Heart right ventricle (tissue), 16 donors: ENCODE data around the gene USP6NL. TPM values are rescaled to one million over a fixed set of nuclear protein-coding genes. Genes with fewer than 3 reads are reported as not detected.

Source experiments
- ATAC-seq, 8 donors: fragments of 200-7000 bp; cut with Tn5 transposase; one replicate each; pipeline ENCODE4 v1.9.1; 2020; ENCODE audit warnings: mild to moderate bottlenecking in 8 of 8, moderate library complexity in 8 of 8, moderate number of reproducible peaks in 1 of 8
- DNase-seq, 2 donors: peaks; one replicate each; pipeline ENCODE4 v3.0.0-alpha.2; 2020
- H3K27ac ChIP-seq, 10 donors: fragments of 200-600 bp; sonication (generic) in 2 of 10; one replicate each; pipeline versions ENCODE4 v1.5.0 to v1.8.0; 2020 to 2022; ENCODE audit warnings: mild to moderate bottlenecking in 3 of 10
- H3K27me3 ChIP-seq, 7 donors: fragments of 200-600 bp; one replicate each; pipeline ENCODE4 v1.8.0; 2021 to 2022; ENCODE audit warnings: mild to moderate bottlenecking in 2 of 7
- H3K36me3 ChIP-seq, 9 donors: fragments of 200-600 bp; sonication (generic) in 1 of 9; one replicate each; pipeline versions ENCODE4 v1.5.0 to v1.8.0; 2020 to 2022; ENCODE audit warnings: mild to moderate bottlenecking in 2 of 9
- H3K4me1 ChIP-seq, 9 donors: fragments of 200-600 bp; sonication (generic) in 1 of 9; one replicate each; pipeline versions ENCODE4 v1.5.0 to v1.8.0; 2020 to 2022; ENCODE audit warnings: mild to moderate bottlenecking in 4 of 9
- H3K4me3 ChIP-seq, 10 donors: fragments of 200-600 bp; sonication (generic) in 2 of 10; one replicate each; pipeline versions ENCODE4 v1.5.0 to v1.8.0; 2020 to 2022; ENCODE audit warnings: mild to moderate bottlenecking in 7 of 10, moderate library complexity in 2 of 10
- H3K9me3 ChIP-seq, 11 donors: fragments of 200-600 bp in 10 of 11; sonication (generic) in 2 of 11; one replicate each; pipeline versions ENCODE4 v1.5.0 to v1.8.0; 2013 to 2022; ENCODE audit warnings: mild to moderate bottlenecking in 2 of 11, control low read depth in 1 of 11, moderate library complexity in 1 of 11
- CTCF ChIP-seq, 9 donors: fragments of 200-600 bp; sonication (generic) in 2 of 9; IDR thresholded peaks; one replicate each; pipeline versions ENCODE4 v1.5.0 to v1.8.0; 2021 to 2022; ENCODE audit warnings: antibody characterized with exemption in 9 of 9, mild to moderate bottlenecking in 5 of 9, moderate library complexity in 1 of 9
- WGBS, 2 donors: extraction: QIAGEN DNeasy Blood & Tissue Kit; methylation state at CpG; one replicate each; pipeline ENCODE4 v1.1.7; 2013; ENCODE audit warnings: inconsistent platforms in 1 of 2; 5-methylcytosine and 5-hydroxymethylcytosine counted together
- intact Hi-C, 10 donors: fragments of 100-400 bp; cut with DNase I; formaldehyde crosslinking; loops; one replicate each; pipeline versions ENCODE4 v1.11.1 to v1.14.2; 2022
- polyA plus RNA-seq, 2 donors: library from polyadenylated mRNA; stranded (reverse); fragments of 200-250 nt; gene quantifications; one replicate each; pipeline ENCODE4 v1.2.3, GENCODE V29; 2013
- total RNA-seq, 10 donors: library from RNA; stranded (reverse); fragmentation: NEBNext Ultra II Directional in 3 of 10; extraction: Animal tissue kit (Norgen Biotek cat#: 25700) in 3 of 10; gene quantifications; one replicate each; pipeline versions ENCODE4 v1.2.1 to v1.2.4, GENCODE V29; 2021 to 2023
- donor health status: Arrhythmogenic right ventricular cardiomyopathy.
- donor health status: ischemic (EF 13 %, LVEDD 7.1; RV severe dilation, severe dysfunction).
- donor health status: healthy with polysubstance abuse.
- donor health status: DM: no; HTN: yes; CAD: no.
- donor health status: DM: no; HTN: no; CAD: no.
- donor health status: ischemic (EF 25% LVEDD 6.9; RV normal size, moderate dysfunction).
- donor health status: ischemic (EF 25% LVEDD 5.7; RV mildly dilated, moderate dysfunction).
- donor health status: healthy.
- donor health status: DM: yes; HTN: yes; CAD: no.
- donor health status: Ischemic cardiomyopathy.
- donor health status: ischemic (EF 35%, LVEDD 5.7; RV mildly dilated, moderate dysfunction).
- donor health status: nonischemic (EF 11% LVEDD 7.7; RV severe dilation, severe dysfunction).
- donor health status: DM: yes; HTN: yes; CAD: no.
- donor health status: PGD.
- donor health status: ischemic (EF 29% LVEDD 5.4; RV normal size, mild dysfunction).
- donor health status: nonischemic (EF 23%, LVEDD 6.1; RV moderate dilation, normal function).

The USP6NL gene
- total and polyA plus RNA-seq, 12 donors: 1.8 to 11.1 (median 8.2) TPM

DNA sequence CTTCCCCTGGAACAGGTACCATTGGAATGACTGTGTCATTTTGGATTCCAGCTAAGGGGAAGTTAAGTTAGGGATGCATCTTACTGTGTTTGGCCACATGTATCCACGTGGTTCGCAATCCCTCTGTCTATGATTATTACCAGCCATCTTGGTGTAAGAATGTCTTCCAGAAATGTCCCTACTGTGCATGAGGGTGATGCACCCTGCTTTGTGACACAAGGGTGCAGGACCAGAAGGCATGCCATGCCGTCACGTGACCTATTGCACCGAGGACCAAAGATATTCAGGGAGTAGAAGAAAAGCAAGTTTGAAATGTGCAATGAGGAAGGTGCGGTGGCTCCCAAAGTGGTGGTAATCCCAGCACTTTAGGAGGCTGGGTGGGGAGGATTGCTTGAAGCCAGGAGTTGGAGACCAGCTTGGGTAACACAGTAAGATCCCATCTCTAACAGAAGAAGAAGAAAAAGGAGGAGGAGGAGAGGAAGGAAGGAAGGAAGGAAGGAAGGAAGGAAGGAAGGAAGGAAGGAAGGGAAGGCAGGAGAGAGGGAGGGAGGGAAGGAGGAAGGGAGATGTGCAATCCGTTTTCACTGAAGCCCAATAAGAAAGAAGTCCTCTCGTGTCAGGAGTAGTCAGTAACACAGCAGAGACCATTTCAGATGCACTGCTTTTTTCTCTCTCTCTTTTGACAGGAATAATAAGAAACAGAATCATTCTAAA is 42.5 kb upstream of the USP6NL start:
- ATAC-seq (no peak), DNase-seq (no peak)
- Histone ChIP-seq H3K27ac (no peak overlapping the region), H3K9me3 (no peaks in the 10 kb centered on the region), H3K27me3 (peaks cover 0 to 5% (median 0%) of the 10 kb centered on the region in 7 donors), H3K36me3 (no peaks in the 10 kb centered on the region), H3K4me1 (no peaks in the 10 kb centered on the region), H3K4me3 (no peak overlapping the region)
- 81 to 83% methylated on average over 8 of the region's 8 CpGs for WGBS, 2 donors
- no peak for TF ChIP-seq CTCF (IDR thresholded peaks at IDR 0.05)
- intact Hi-C loops: no loop called here

DNA sequence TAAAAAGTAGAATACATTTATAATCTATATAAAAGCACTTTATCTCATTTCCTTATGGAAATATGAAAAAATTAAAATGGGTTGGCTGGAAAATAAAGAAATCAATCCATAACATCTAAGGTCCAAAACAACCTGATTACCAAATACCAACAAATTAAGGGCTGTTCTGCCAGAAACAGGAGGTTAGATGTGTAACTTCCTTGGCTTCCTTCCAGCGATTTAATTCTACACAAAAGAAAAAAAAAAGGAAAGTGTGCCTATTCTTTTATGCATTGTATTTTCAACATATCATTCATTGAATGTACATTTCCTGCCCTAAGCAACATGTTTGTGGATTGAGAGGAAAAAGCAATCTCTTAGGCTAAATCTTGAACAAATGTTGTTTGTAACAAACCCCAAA is 36.2 kb upstream of the USP6NL start:
- no peak for ATAC-seq
- no peak for DNase-seq
- no peak overlapping the region for H3K27ac ChIP-seq
- 38 to 81% methylated on average over 1 of the region's 1 CpG for WGBS, 2 donors
- TF ChIP-seq CTCF (IDR thresholded peaks at IDR 0.05): no peak
- H3K4me1 ChIP-seq: no peaks in the 10 kb centered on the region
- peaks cover 0 to 5% (median 0%) of the 10 kb centered on the region in 7 donors for H3K27me3 ChIP-seq
- intact Hi-C loops: no loop called here
- H3K36me3 ChIP-seq: no peaks in the 10 kb centered on the region
- H3K4me3 ChIP-seq: no peak overlapping the region
- H3K9me3 ChIP-seq: no peaks in the 10 kb centered on the region

DNA sequence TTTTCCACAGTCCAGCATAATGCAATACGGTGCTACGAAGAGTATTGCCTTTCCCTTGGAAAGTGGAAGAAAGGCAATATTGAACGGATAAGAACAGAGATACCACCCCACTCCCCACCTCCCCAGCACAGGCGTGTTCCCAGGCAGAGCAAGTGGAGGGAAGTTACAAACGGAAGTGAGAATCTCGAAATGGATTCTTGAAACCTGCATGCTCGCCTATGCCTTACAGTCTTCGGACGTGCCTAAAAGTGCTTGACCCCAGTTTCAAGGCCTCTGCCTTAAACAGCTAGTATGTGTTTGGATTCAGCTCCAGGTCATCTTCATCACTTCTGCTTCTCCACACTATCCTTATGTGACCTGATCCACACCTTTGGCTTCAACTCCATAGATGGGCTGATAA is 35.0 kb upstream of the USP6NL start:
- Histone ChIP-seq H3K4me1 (no peaks in the 10 kb centered on the region), H3K9me3 (no peaks in the 10 kb centered on the region), H3K27me3 (peaks cover 0 to 7% (median 0%) of the 10 kb centered on the region in 7 donors), H3K36me3 (no peaks in the 10 kb centered on the region), H3K4me3 (no peak overlapping the region), H3K27ac (no peak overlapping the region)
- 74 to 79% methylated on average over 9 of the region's 9 CpGs for WGBS, 2 donors
- ATAC-seq (no peak), DNase-seq (no peak)
- intact Hi-C loops: no loop called here
- TF ChIP-seq CTCF (IDR thresholded peaks at IDR 0.05): no peak

DNA sequence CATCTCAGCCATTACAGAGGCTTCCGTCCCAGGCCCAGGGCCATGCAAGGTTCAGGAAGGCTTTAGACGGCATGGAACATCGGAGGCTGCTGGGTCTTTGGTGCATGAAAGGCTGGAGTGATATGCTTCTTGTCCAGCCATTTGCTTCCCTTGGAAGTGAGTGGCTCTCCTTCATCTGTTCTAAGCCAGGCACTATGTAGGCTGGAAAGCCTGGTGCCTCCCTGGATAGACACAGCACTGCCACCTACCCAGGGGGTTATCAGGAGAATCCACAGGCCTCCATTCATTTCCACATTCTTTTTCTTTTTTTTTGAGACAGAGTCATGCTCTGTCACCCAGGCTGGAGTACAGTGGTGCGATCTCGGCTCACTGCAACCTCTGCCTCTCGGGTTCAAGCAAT is 31.6 kb upstream of the USP6NL start:
- no peaks in the 10 kb centered on the region for H3K9me3 ChIP-seq
- WGBS, 2 donors: 81 to 83% methylated on average over 6 of the region's 6 CpGs
- no peak for TF ChIP-seq CTCF (IDR thresholded peaks at IDR 0.05)
- no peaks in the 10 kb centered on the region for H3K36me3 ChIP-seq
- H3K27me3 ChIP-seq: peaks cover 0 to 7% (median 0%) of the 10 kb centered on the region in 7 donors
- no peak for DNase-seq
- no peak for ATAC-seq
- intact Hi-C loops: no loop called here
- no peaks in the 10 kb centered on the region for H3K4me1 ChIP-seq
- H3K4me3 ChIP-seq: no peak overlapping the region
- H3K27ac ChIP-seq: no peak overlapping the region
